Smooth muscle cell (in vitro differentiated cells): ENCODE measurements around the gene MAF. TPM values are rescaled to one million over a fixed set of nuclear protein-coding genes. Genes with fewer than 3 reads are reported as not detected.
A peak's percentile ranks its signal among the peaks of the same experiment; 100 is the strongest.

Experiments
- DNase-seq: peaks from one replicate; lab custom pipeline; 2025; ENCODE audit not compliant: unreplicated experiment; lab: John Stamatoyannopoulos, UW
- H2AFZ ChIP-seq: fragments of 200-600 bp; sonication (generic); 2 replicates; pipeline ENCODE4 v1.6.0; 2016; ENCODE audit warnings: antibody characterized with exemption, low read depth, mild to moderate bottlenecking
- H3F3A ChIP-seq: fragments of 200-600 bp; sonication (generic); 2 replicates; pipeline ENCODE4 v1.6.0; 2017; ENCODE audit warnings: antibody characterized with exemption, low read depth
- H3K27ac ChIP-seq: fragments of 200-600 bp; sonication (generic); 2 replicates; pipeline ENCODE4 v1.5.1; 2016; ENCODE audit warnings: low read depth, mild to moderate bottlenecking
- H3K27me3 ChIP-seq: fragments of 200-600 bp; sonication (generic); 2 replicates; pipeline ENCODE4 v1.6.1; 2016; ENCODE audit warnings: low read depth, mild to moderate bottlenecking
- H3K36me3 ChIP-seq: fragments of 200-600 bp; sonication (generic); 2 replicates; pipeline ENCODE4 v1.5.1; 2016; ENCODE audit warnings: low read depth
- H3K4me1 ChIP-seq: fragments of 200-600 bp; sonication (generic); 2 replicates; pipeline ENCODE4 v1.5.1; 2016; ENCODE audit warnings: low read depth
- H3K4me2 ChIP-seq: fragments of 200-600 bp; sonication (generic); 2 replicates; pipeline ENCODE4 v1.6.0; 2016; ENCODE audit warnings: mild to moderate bottlenecking
- H3K4me3 ChIP-seq: fragments of 200-600 bp; sonication (generic); 2 replicates; pipeline ENCODE4 v1.5.1; 2016; ENCODE audit warnings: mild to moderate bottlenecking
- H3K79me2 ChIP-seq: fragments of 200-600 bp; sonication (generic); 2 replicates; pipeline ENCODE4 v1.6.0; 2016; ENCODE audit warnings: low read depth, mild to moderate bottlenecking
- H3K9ac ChIP-seq: fragments of 200-600 bp; sonication (generic); 2 replicates; pipeline ENCODE4 v1.6.0; 2016; ENCODE audit warnings: low read depth
- H3K9me3 ChIP-seq: fragments of 200-600 bp; sonication (generic); replicated peaks from 2 replicates; pipeline ENCODE4 v1.5.1; 2016; ENCODE audit warnings: low read depth
- H4K20me1 ChIP-seq: fragments of 200-600 bp; sonication (generic); 2 replicates; pipeline ENCODE4 v1.6.0; 2016; ENCODE audit warnings: low read depth
- WGBS: methylation state at CpG from one replicate; pipeline ENCODE4 v1.1.7; 2016; ENCODE audit warnings: low lambda C conversion rate; 5-methylcytosine and 5-hydroxymethylcytosine counted together
- polyA plus RNA-seq: library from polyadenylated mRNA; unstranded; fragments of >200 nt; fragmentation: Nextera tagmentation; extraction: Ambion mirVana; gene quantifications from 2 replicates; pipeline ENCODE4 v1.2.1, GENCODE V29; 2016
- total RNA-seq: library from RNA; depleted of rRNA; stranded (reverse); fragments of >200 nt; gene quantifications from 2 replicates; pipeline ENCODE4 v1.2.3, GENCODE V29; 2014
- TF ChIP-seq, protein P1 (sequence below): fragments of 200-600 bp; sonication (generic); IDR thresholded peaks from 2 replicates; pipeline ENCODE4 v1.5.1; 2017; ENCODE audit warnings: borderline replicate concordance, mild to moderate bottlenecking, antibody characterized with exemption; ENCODE audit not compliant: insufficient read depth, poor library complexity, severe bottlenecking

MAF gene
- total and polyA plus RNA-seq, 2 experiments from 2014 or later: 19.1 to 54.9 TPM

DNA sequence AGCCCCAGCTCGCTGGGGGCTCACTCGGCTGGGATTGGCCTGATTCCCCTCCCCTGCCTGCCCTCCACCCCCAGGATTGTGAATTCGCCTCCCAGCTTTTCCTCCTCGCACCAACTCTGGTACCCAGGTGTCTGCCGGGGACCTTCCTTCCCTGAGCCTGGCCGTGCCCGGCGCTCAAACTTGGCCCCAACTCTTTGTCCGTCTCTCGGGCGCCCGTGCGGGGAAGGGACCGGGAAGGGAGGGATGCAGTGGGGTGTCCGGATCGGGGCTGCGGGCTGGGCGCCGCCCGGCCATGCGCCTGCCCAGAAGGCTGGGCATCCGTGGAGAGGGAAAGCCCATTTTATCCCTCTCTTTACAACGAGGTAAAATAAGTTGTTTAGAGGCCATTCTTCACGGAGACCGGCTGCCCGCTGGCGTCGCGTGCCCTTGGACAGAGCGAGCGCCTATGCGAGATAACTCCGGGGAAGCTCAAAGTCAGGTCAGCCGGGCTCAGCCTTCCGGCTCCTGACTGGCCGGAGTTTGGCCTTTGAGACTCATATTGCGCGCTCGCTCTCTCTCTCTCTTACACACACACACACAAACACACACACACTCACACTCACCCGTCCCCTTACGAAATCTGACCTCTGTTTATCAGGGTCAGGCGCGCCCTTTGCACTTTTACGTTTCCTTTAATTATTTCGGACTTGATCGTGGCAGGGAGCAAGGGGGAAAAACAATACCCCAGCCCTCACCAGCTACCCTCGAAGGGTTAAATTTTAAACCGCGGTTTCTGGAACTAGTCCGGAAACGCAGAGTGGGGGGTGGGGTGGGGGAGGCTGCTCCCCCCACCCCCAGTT lies 774 bp upstream of the MAF start:
- H3K9ac ChIP-seq: peak overlapping the region; percentile 79

DNA sequence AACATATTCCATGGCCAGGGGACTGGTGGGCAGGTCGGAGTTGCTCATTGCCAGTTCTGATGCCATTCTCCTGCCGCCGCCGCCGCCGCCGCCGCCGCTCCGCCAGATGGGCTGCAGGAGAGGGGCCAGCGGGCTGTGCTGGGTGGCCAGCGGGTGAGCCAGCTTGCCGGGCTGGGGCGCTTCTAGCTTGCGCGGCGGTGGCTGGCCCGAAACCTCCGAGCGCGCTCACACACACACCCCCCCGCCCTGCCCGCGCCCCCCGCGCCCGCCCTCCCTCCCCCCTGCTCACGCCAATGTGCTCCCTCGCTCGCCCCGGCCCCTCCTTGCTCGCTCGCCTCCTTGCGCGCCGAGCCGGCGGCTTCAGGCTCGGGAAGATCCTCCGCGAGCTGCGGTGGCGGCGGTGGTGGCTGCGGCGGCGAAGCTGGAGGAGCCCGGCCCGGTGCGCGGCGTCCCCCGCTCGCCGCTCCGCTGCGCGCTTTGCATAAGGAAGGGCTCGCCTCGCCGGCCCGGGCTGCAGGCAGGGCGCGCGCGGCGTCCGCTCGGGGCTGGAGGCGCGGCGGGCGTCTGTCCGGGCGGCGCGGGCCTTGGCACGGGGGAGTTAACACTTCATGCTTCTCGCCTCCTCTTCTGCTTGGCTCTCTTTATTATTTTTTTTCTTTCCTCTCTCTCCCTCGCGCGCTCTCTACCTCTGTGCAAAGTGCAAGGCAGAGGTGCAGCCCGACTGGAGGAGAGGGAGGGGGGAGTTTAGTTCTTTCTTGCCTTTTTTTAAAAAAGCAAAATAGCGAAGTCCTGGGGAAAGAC lies 500 bp downstream of the MAF start:
- H3K4me1 ChIP-seq: peaks cover 36% of the 10 kb centered on the region
- peak overlapping the region; percentile 83 for H3K4me3 ChIP-seq
- H3K79me2 ChIP-seq: peaks cover 40% of the 10 kb centered on the region
- H3K9me3 ChIP-seq: no peaks in the 10 kb centered on the region
- DNase-seq: peak; percentile 63
- TF ChIP-seq, protein P1, sequence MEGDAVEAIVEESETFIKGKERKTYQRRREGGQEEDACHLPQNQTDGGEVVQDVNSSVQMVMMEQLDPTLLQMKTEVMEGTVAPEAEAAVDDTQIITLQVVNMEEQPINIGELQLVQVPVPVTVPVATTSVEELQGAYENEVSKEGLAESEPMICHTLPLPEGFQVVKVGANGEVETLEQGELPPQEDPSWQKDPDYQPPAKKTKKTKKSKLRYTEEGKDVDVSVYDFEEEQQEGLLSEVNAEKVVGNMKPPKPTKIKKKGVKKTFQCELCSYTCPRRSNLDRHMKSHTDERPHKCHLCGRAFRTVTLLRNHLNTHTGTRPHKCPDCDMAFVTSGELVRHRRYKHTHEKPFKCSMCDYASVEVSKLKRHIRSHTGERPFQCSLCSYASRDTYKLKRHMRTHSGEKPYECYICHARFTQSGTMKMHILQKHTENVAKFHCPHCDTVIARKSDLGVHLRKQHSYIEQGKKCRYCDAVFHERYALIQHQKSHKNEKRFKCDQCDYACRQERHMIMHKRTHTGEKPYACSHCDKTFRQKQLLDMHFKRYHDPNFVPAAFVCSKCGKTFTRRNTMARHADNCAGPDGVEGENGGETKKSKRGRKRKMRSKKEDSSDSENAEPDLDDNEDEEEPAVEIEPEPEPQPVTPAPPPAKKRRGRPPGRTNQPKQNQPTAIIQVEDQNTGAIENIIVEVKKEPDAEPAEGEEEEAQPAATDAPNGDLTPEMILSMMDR: no peak
- H3K27ac ChIP-seq: peak overlapping the region; percentile 84
- H3K4me2 ChIP-seq: peak overlapping the region; percentile 94
- no peak overlapping the region for H2AFZ ChIP-seq
- H4K20me1 ChIP-seq: peaks cover 42% of the 10 kb centered on the region
- H3F3A ChIP-seq: peaks cover 11% of the 10 kb centered on the region
- under 1% methylated on average over 62 of the region's 84 CpGs for WGBS
- H3K36me3 ChIP-seq: no peaks in the 10 kb centered on the region
- H3K9ac ChIP-seq: peak overlapping the region; percentile 31
- H3K27me3 ChIP-seq: no peaks in the 10 kb centered on the region

More for the DNA sequence above, 774 bp upstream of the MAF start:
- Histone ChIP-seq H3K4me3 (peak overlapping the region; percentile 83), H3K27ac (peak overlapping the region; percentile 84), H4K20me1 (peaks cover 29% of the 10 kb centered on the region), H2AFZ (peak overlapping the region; percentile 83), H3K79me2 (peaks cover 28% of the 10 kb centered on the region), H3K4me2 (peak overlapping the region; percentile 94), H3F3A (peaks cover 9% of the 10 kb centered on the region), H3K36me3 (no peaks in the 10 kb centered on the region), H3K27me3 (no peaks in the 10 kb centered on the region), H3K9me3 (no peaks in the 10 kb centered on the region), H3K4me1 (peaks cover 31% of the 10 kb centered on the region)
- TF ChIP-seq, protein P1: no peak
- WGBS: under 1% methylated on average over 44 of the region's 51 CpGs
- DNase-seq: peak; percentile 74

DNA sequence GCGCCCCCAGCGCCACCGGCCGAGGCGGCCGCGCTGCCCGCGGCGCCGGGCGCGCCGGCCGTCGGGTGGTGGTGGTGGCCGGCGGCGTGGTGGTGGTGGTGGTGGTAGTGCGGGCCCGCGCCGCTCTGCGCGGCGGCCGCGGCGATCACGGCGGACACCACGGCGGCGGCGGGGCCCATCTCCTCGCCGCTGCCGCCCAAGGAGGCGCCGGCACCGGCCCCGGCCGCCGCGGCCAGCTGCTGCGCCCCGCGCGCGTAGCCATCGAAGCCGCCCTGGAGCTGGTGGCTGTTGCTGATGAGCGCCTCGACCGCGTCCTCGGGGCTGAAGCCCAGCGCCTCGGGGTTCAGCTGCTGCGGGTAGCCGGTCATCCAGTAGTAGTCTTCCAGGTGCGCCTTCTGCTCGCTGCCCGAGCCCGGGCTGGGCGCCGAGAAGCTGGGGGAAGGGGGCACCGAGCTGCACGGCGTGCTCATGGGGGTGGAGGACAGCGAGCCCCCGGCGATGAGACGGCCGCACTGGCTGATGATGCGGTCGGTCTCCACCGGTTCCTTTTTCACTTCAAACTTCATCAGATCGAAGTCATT lies 1.2 kb downstream of the MAF start:
- Histone ChIP-seq H3K4me2 (peak overlapping the region; percentile 94), H3K9ac (peak overlapping the region; percentile 31), H3K4me3 (peak overlapping the region; percentile 83), H3K27me3 (no peaks in the 10 kb centered on the region), H4K20me1 (peaks cover 49% of the 10 kb centered on the region), H3K79me2 (peaks cover 45% of the 10 kb centered on the region), H3K36me3 (no peaks in the 10 kb centered on the region), H2AFZ (no peak overlapping the region), H3K9me3 (no peaks in the 10 kb centered on the region), H3F3A (peaks cover 15% of the 10 kb centered on the region), H3K27ac (peak overlapping the region; percentile 84), H3K4me1 (peaks cover 40% of the 10 kb centered on the region)
- no peak for DNase-seq
- 2% methylated on average over 52 of the region's 79 CpGs for WGBS
- TF ChIP-seq, protein P1: no peak
